B cell (primary cell): ENCODE measurements around the gene ALKBH3. TPM values are rescaled to one million over a fixed set of nuclear protein-coding genes. Genes with fewer than 3 reads are reported as not detected.

ENCODE experiments used
- ATAC-seq: fragments of 200-7000 bp; cut with Tn5 transposase; one replicate; pipeline ENCODE4 v1.10.0; 2021; ENCODE audit warnings: low read depth, mild to moderate bottlenecking, moderate number of reproducible peaks, moderate library complexity
- CTCF ChIA-PET: fragments of 350-600 bp; sonication (Branson Sonifier 250); formaldehyde crosslinking; loops from one replicate; lab custom pipeline; 2021; ENCODE audit warnings: antibody characterized with exemption, inconsistent platforms; lab: Charles Lee
- POLR2A ChIA-PET: fragments of 350-600 bp; sonication (Branson Sonifier 250); formaldehyde crosslinking; loops from one replicate; lab custom pipeline; 2021; ENCODE audit warnings: antibody characterized with exemption; lab: Charles Lee
- DNase-seq: peaks from one replicate; pipeline ENCODE4 v3.0.0; 2013
- H2AFZ ChIP-seq: 2 replicates; pipeline ENCODE4 v1.6.1; 2012; ENCODE audit warnings: mild to moderate bottlenecking, low read depth, low read length; ENCODE audit not compliant: insufficient read depth, poor library complexity, severe bottlenecking
- H3K27ac ChIP-seq, 2 donors: 1 replicate in 1 of 2; 2 replicates in 1 of 2; pipeline ENCODE4 v1.5.1; 2012 to 2013; ENCODE audit warnings: low read length in 2 of 2, mild to moderate bottlenecking in 2 of 2, moderate library complexity in 1 of 2
- H3K27me3 ChIP-seq, 4 experiments: fragments of 200-600 bp in 1 of 4; sonication (generic) in 1 of 4; replicated peaks in 1 of 4; 1 replicate in 2 of 4; 2 replicates in 2 of 4; pipeline versions ENCODE4 v1.6.1 to v1.7.0; 2013 to 2016; ENCODE audit warnings: low read length in 3 of 4, mild to moderate bottlenecking in 2 of 4, mixed read lengths in 1 of 4, moderate library complexity in 1 of 4; ENCODE audit not compliant: insufficient read depth in 4 of 4, control insufficient read depth in 3 of 4; ENCODE audit errors: control extremely low read depth in 1 of 4
- H3K36me3 ChIP-seq, 2 experiments: replicated peaks in 1 of 2; 1 replicate in 1 of 2; 2 replicates in 1 of 2; pipeline versions ENCODE4 v1.6.1 to v1.7.1; 2013; ENCODE audit warnings: low read length in 1 of 2; ENCODE audit not compliant: insufficient read depth in 2 of 2, control insufficient read depth in 1 of 2; ENCODE audit errors: control extremely low read depth in 1 of 2, extremely low read depth in 1 of 2
- H3K4me1 ChIP-seq, 2 donors: fragments of 200-600 bp in 1 of 2; sonication (generic) in 1 of 2; 1 replicate in 1 of 2; 2 replicates in 1 of 2; pipeline versions ENCODE4 v1.5.1 to v1.6.1; 2013 to 2017; ENCODE audit warnings: low read length in 2 of 2; ENCODE audit not compliant: control insufficient read depth in 2 of 2, insufficient read depth in 2 of 2
- H3K4me2 ChIP-seq: replicated peaks from 2 replicates; pipeline ENCODE3; 2012; ENCODE audit warnings: mild to moderate bottlenecking, low read depth, low read length; ENCODE audit not compliant: poor library complexity, severe bottlenecking
- H3K4me3 ChIP-seq, 5 experiments: fragments of 200-600 bp in 1 of 5; sonication (generic) in 1 of 5; 1 replicate in 3 of 5; 2 replicates in 2 of 5; pipeline versions ENCODE4 v1.5.1 to v1.7.0; 2011 to 2016; ENCODE audit warnings: low read length in 4 of 5, mild to moderate bottlenecking in 4 of 5, low read depth in 2 of 5, control low read depth in 1 of 5, moderate library complexity in 1 of 5; ENCODE audit not compliant: insufficient read depth in 1 of 5; ENCODE audit errors: control extremely low read depth in 1 of 5, extremely low read depth in 1 of 5
- H3K79me2 ChIP-seq: fragments of 200-600 bp; sonication (generic); one replicate; pipeline ENCODE4 v1.6.0; 2016; ENCODE audit warnings: low read length; ENCODE audit not compliant: control insufficient read depth, insufficient read depth
- H3K9ac ChIP-seq: fragments of 200-600 bp; sonication (generic); 2 replicates; pipeline ENCODE4 v1.6.1; 2017; ENCODE audit warnings: mild to moderate bottlenecking, low read length, moderate library complexity
- H3K9me3 ChIP-seq, 3 donors: one replicate each; pipeline versions ENCODE4 v1.6.1 to v1.7.1; 2013; ENCODE audit warnings: low read length in 2 of 3; ENCODE audit not compliant: control insufficient read depth in 2 of 3, insufficient read depth in 1 of 3; ENCODE audit errors: control extremely low read depth in 1 of 3
- H4K20me1 ChIP-seq: 2 replicates; pipeline ENCODE4 v1.6.0; 2012; ENCODE audit warnings: mild to moderate bottlenecking, low read length; ENCODE audit not compliant: insufficient read depth, control insufficient read depth, poor library complexity, severe bottlenecking
- H3K27ac Mint-ChIP-seq: one replicate; pipeline ENCODE4 v1.8.0; 2021; ENCODE audit warnings: mixed read lengths
- H3K27me3 Mint-ChIP-seq: one replicate; pipeline ENCODE4 v1.8.0; 2021; ENCODE audit warnings: mixed read lengths
- H3K4me1 Mint-ChIP-seq: one replicate; pipeline ENCODE4 v1.8.0; 2021; ENCODE audit warnings: mixed read lengths
- H3K4me3 Mint-ChIP-seq: one replicate; pipeline ENCODE4 v1.8.0; 2021; ENCODE audit warnings: mixed read lengths
- H3K9me3 Mint-ChIP-seq: one replicate; pipeline ENCODE4 v1.8.0; 2022; ENCODE audit warnings: mixed read lengths; ENCODE audit not compliant: insufficient read depth
- CTCF ChIP-seq: fragments of 200-600 bp; IDR thresholded peaks from one replicate; pipeline ENCODE4 v1.8.0; 2022; ENCODE audit warnings: antibody characterized with exemption, mild to moderate bottlenecking
- EZH2 ChIP-seq: IDR thresholded peaks from 2 replicates; pipeline ENCODE4 v1.6.1; 2012; ENCODE audit warnings: borderline replicate concordance, low read depth, mild to moderate bottlenecking, moderate library complexity, low read length; ENCODE audit not compliant: insufficient read depth, poor library complexity, severe bottlenecking
- WGBS: methylation state at CpG from one replicate; pipeline ENCODE4 v1.1.5; 2013; ENCODE audit warnings: missing lambda C conversion rate; ENCODE audit not compliant: insufficient coverage; 5-methylcytosine and 5-hydroxymethylcytosine counted together
- intact Hi-C: fragments of 100-400 bp; cut with micrococcal nuclease; formaldehyde crosslinking; loops from one replicate; pipeline ENCODE4 v1.10.0; 2022
- polyA plus RNA-seq: library from polyadenylated mRNA; depleted of rRNA; stranded (reverse); fragments of >200 nt; gene quantifications from 2 replicates; pipeline ENCODE4 v1.2.3, GENCODE V29; 2012
- total RNA-seq, 2 donors: library from RNA; stranded (reverse); fragments of 120-200 nt in 1 of 2; gene quantifications; 1 replicate in 1 of 2; 2 replicates in 1 of 2; pipeline versions ENCODE4 v1.2.3 to v1.2.4, GENCODE V29; 2013 to 2022

Gene ALKBH3
- total and polyA plus RNA-seq, 2 donors (not counting 1 experiment from before 2014, with no cell fraction given), result 22.3 to 26.7 TPM

DNA sequence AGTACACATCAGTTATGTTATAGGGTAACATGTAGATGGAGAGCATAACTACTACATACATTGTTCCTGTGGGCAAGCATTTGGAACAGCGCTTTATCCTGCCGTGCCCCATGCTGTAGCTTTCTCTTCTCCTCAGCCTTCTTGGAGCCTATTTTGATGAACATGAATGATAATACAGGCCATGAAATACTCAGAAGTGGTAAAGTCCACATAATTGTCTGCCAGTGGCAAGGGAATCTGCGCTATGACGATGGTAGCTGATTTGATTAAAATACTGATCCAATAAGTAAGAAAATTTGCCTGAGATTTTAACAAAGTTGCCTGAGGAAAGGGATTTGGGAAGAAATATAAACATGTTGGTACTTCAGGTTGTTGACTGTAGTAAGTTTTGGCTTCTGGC lies 23.3 kb downstream of the ALKBH3 start:
- Histone ChIP-seq H3K9me3 (no peaks in the 10 kb centered on the region), H3K4me3 (no peak overlapping the region), H3K27ac (no peak overlapping the region), H4K20me1 (no peaks in the 10 kb centered on the region), H3K4me2 (no peak overlapping the region), H3K79me2 (no peaks in the 10 kb centered on the region), H3K27me3 (no peaks in the 10 kb centered on the region), H2AFZ (no peak overlapping the region), H3K9ac (no peak overlapping the region), H3K36me3 (peaks cover 20 to 49% of the 10 kb centered on the region in 2 experiments), H3K4me1 (no peaks in the 10 kb centered on the region)
- no peaks in the 10 kb centered on the region for H3K9me3 Mint-ChIP-seq
- ChIA-PET CTCF (interaction anchor here (1.1 to 1.8 kb wide), 2 partner anchors 10 to 14 kb away, joined by 3 to 9 read pairs; no protein-coding TSS in a partner anchor), POLR2A (no interaction called here)
- peaks cover 9% of the 10 kb centered on the region for H3K4me1 Mint-ChIP-seq
- no peak overlapping the region for H3K27ac Mint-ChIP-seq
- H3K27me3 Mint-ChIP-seq, result no peaks in the 10 kb centered on the region
- intact Hi-C loops, result no loop called here
- WGBS, result 100% methylated on average over 2 of the region's 4 CpGs
- ATAC-seq (no peak), DNase-seq (no peak)
- TF ChIP-seq CTCF, result no peak
- no peak for TF ChIP-seq EZH2
- H3K4me3 Mint-ChIP-seq, result no peak overlapping the region

- Histone ChIP-seq H2AFZ (no peak overlapping the region), H4K20me1 (no peaks in the 10 kb centered on the region), H3K9me3 (no peaks in the 10 kb centered on the region), H3K9ac (no peak overlapping the region), H3K4me1 (no peaks in the 10 kb centered on the region), H3K4me3 (no peak overlapping the region), H3K27ac (no peak overlapping the region), H3K36me3 (peaks cover 20 to 50% of the 10 kb centered on the region in 2 experiments), H3K4me2 (no peak overlapping the region), H3K27me3 (no peaks in the 10 kb centered on the region), H3K79me2 (no peaks in the 10 kb centered on the region)
- H3K9me3 Mint-ChIP-seq, result no peaks in the 10 kb centered on the region
- WGBS, result 97% methylated on average over 8 of the region's 10 CpGs
- no peaks in the 10 kb centered on the region for H3K27me3 Mint-ChIP-seq
- CTCF ChIA-PET, result interaction anchor here (1.8 kb wide), 1 partner anchor 15 kb away, joined by 9 read pairs; no protein-coding TSS in a partner anchor
- ATAC-seq (no peak), DNase-seq (no peak)
- H3K4me1 Mint-ChIP-seq, result peaks cover 9% of the 10 kb centered on the region
- POLR2A ChIA-PET, result no interaction called here
- no peak overlapping the region for H3K4me3 Mint-ChIP-seq
- intact Hi-C loops, result no loop called here
- no peak overlapping the region for H3K27ac Mint-ChIP-seq
- TF ChIP-seq CTCF (no peak), EZH2 (no peak)
Observed at GRCh38 chr11:43904742-43905535, 24.3 kb downstream of the ALKBH3 start.
